ENCODE results near the gene SP140.

DNA sequence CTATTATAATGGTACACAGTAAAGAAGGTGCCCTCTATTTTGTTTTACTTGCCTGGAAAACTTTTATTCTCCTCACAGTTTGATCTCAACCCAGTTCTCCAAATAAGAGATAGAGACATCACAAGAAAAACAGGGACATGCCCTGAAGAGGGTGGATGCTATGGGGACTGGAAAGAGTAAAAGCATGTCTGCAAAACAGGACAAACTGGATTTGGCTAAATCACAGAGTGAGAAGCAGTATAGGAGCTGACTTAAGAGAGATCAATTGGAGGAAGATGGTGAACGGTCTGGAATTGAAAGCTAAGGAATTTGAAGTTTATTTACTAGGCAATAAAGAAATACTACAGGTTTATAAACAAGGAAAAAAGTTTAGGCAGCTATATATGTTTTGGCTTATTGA is 134.5 kb downstream of the SP140 start:
- TF ChIP-seq POLR2A (IDR thresholded peaks at IDR 0.05; ENCODE audit: borderline replicate concordance, extremely low read depth, insufficient read depth, insufficient read length) (no peak), FOSL1 (IDR thresholded peaks at IDR 0.05; ENCODE audit: low read depth) (no peak), POLR2AphosphoS5 (IDR thresholded peaks at IDR 0.05; ENCODE audit: low read depth, low read length) (no peak), SRF (IDR thresholded peaks at IDR 0.05; ENCODE audit: low read depth) (no peak), EZH2 (IDR thresholded peaks at IDR 0.05) (no peak), RAD21 (IDR thresholded peaks at IDR 0.05; ENCODE audit: low read depth) (no peak)
- TF ChIP-seq, protein P1, sequence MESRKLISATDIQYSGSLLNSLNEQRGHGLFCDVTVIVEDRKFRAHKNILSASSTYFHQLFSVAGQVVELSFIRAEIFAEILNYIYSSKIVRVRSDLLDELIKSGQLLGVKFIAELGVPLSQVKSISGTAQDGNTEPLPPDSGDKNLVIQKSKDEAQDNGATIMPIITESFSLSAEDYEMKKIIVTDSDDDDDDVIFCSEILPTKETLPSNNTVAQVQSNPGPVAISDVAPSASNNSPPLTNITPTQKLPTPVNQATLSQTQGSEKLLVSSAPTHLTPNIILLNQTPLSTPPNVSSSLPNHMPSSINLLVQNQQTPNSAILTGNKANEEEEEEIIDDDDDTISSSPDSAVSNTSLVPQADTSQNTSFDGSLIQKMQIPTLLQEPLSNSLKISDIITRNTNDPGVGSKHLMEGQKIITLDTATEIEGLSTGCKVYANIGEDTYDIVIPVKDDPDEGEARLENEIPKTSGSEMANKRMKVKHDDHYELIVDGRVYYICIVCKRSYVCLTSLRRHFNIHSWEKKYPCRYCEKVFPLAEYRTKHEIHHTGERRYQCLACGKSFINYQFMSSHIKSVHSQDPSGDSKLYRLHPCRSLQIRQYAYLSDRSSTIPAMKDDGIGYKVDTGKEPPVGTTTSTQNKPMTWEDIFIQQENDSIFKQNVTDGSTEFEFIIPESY (IDR thresholded peaks at IDR 0.05; ENCODE audit: extremely low read depth, insufficient replicate concordance, low read length): no peak
- TF ChIP-seq, protein P2, sequence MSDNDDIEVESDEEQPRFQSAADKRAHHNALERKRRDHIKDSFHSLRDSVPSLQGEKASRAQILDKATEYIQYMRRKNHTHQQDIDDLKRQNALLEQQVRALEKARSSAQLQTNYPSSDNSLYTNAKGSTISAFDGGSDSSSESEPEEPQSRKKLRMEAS (IDR thresholded peaks at IDR 0.05): no peak
- TF ChIP-seq, protein P3, sequence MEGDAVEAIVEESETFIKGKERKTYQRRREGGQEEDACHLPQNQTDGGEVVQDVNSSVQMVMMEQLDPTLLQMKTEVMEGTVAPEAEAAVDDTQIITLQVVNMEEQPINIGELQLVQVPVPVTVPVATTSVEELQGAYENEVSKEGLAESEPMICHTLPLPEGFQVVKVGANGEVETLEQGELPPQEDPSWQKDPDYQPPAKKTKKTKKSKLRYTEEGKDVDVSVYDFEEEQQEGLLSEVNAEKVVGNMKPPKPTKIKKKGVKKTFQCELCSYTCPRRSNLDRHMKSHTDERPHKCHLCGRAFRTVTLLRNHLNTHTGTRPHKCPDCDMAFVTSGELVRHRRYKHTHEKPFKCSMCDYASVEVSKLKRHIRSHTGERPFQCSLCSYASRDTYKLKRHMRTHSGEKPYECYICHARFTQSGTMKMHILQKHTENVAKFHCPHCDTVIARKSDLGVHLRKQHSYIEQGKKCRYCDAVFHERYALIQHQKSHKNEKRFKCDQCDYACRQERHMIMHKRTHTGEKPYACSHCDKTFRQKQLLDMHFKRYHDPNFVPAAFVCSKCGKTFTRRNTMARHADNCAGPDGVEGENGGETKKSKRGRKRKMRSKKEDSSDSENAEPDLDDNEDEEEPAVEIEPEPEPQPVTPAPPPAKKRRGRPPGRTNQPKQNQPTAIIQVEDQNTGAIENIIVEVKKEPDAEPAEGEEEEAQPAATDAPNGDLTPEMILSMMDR (IDR thresholded peaks at IDR 0.05 in 2 of 3, conservative IDR thresholded peaks at IDR 0.05 in 1 of 3; ENCODE audit: borderline replicate concordance in 1 of 3, insufficient read depth in 1 of 3, low read depth in 2 of 3, low read length in 2 of 3): no peak
- TF ChIP-seq, protein P4, sequence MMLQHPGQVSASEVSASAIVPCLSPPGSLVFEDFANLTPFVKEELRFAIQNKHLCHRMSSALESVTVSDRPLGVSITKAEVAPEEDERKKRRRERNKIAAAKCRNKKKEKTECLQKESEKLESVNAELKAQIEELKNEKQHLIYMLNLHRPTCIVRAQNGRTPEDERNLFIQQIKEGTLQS (IDR thresholded peaks at IDR 0.05): no peak
- TF ChIP-seq, protein P5, sequence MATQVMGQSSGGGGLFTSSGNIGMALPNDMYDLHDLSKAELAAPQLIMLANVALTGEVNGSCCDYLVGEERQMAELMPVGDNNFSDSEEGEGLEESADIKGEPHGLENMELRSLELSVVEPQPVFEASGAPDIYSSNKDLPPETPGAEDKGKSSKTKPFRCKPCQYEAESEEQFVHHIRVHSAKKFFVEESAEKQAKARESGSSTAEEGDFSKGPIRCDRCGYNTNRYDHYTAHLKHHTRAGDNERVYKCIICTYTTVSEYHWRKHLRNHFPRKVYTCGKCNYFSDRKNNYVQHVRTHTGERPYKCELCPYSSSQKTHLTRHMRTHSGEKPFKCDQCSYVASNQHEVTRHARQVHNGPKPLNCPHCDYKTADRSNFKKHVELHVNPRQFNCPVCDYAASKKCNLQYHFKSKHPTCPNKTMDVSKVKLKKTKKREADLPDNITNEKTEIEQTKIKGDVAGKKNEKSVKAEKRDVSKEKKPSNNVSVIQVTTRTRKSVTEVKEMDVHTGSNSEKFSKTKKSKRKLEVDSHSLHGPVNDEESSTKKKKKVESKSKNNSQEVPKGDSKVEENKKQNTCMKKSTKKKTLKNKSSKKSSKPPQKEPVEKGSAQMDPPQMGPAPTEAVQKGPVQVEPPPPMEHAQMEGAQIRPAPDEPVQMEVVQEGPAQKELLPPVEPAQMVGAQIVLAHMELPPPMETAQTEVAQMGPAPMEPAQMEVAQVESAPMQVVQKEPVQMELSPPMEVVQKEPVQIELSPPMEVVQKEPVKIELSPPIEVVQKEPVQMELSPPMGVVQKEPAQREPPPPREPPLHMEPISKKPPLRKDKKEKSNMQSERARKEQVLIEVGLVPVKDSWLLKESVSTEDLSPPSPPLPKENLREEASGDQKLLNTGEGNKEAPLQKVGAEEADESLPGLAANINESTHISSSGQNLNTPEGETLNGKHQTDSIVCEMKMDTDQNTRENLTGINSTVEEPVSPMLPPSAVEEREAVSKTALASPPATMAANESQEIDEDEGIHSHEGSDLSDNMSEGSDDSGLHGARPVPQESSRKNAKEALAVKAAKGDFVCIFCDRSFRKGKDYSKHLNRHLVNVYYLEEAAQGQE (IDR thresholded peaks at IDR 0.05; ENCODE audit: low read depth): no peak
